ENCODE results near the gene GMDS. TPM values are rescaled to one million over a fixed set of nuclear protein-coding genes. Genes with fewer than 3 reads are reported as not detected.
A peak's percentile ranks its signal among the peaks of the same experiment; 100 is the strongest.
"Not testable (repeated sequence)": the region's sequence is repeated elsewhere in the genome, so short reads cannot be mapped to it uniquely, and the experiment has no call there.

Gene GMDS
- total and polyA plus RNA-seq, 2 experiments from 2014 or later: 6.3 to 17.7 TPM

DNA sequence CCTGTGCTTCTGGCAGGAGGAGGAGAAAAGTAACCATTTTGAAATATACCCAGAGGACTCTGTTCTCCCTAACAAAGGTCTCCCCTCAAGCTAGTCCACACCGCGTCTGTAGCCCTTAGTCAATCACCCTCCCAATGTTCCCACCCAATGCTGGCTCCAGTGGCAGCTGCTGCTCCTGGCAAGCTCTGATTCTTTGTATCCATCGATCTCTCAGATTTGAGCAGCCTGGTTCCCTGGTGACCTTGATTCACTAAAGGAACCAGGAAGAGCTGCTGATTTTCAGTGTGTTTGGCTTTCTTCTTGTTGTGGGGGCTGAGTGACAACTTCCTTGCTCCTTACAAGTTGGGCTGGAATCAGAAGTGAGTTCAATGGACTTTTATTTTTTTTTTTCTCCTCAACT is 567.2 kb downstream of the GMDS start:
- Histone ChIP-seq H3K9me3 (ENCODE audit: low read depth) (no peaks in the 10 kb centered on the region), H3K4me1 (ENCODE audit: low read depth) (no peaks in the 10 kb centered on the region), H3K4me3 (no peak overlapping the region), H3K36me3 (no peaks in the 10 kb centered on the region), H3K27ac (no peak overlapping the region), H3K27me3 (no peaks in the 10 kb centered on the region)
- no peak for DNase-seq (ENCODE audit: low read depth in 1 of 2, low spot score in 1 of 2)
- no peak for TF ChIP-seq CTCF (IDR thresholded peaks at IDR 0.05; ENCODE audit: low read depth, low read length)

DNA sequence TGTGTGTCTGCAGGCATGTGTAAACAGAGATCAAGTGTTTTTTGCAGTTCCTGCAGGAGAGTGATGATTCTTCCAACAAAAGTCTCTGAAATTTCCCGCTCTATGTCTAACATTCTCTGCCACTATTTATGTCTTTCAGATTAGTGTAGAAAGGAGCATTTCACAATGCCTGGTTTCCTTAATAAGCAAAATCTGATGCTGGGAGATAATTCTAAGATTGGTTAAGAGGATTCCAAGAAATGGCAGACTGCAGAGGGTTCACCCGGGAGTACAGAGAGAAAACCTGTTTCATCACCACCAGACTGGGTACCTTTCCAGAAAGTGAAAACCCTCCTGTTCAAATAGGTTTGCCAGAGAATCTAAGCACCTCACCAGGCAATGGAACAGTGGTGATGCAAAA is 573.0 kb downstream of the GMDS start:
- Histone ChIP-seq H3K36me3 (no peaks in the 10 kb centered on the region), H3K4me1 (ENCODE audit: low read depth) (peaks cover 3% of the 10 kb centered on the region), H3K27ac (no peak overlapping the region), H3K27me3 (no peaks in the 10 kb centered on the region), H3K4me3 (no peak overlapping the region), H3K9me3 (ENCODE audit: low read depth) (no peaks in the 10 kb centered on the region)
- no peak for TF ChIP-seq CTCF (IDR thresholded peaks at IDR 0.05; ENCODE audit: low read depth, low read length)
- DNase-seq (ENCODE audit: low read depth in 1 of 2, low spot score in 1 of 2): peak in 1 of 2 donors; percentile 22

- peak in 1 of 2 donors; percentile 40 for DNase-seq (ENCODE audit: low read depth in 1 of 2, low spot score in 1 of 2)
- H3K4me3 ChIP-seq: no peak overlapping the region
- H3K27me3 ChIP-seq: no peaks in the 10 kb centered on the region
- H3K36me3 ChIP-seq: no peaks in the 10 kb centered on the region
- no peaks in the 10 kb centered on the region for H3K9me3 ChIP-seq (ENCODE audit: low read depth)
- TF ChIP-seq CTCF (IDR thresholded peaks at IDR 0.05; ENCODE audit: low read depth, low read length): no peak
- peaks cover 3% of the 10 kb centered on the region for H3K4me1 ChIP-seq (ENCODE audit: low read depth)
- no peak overlapping the region for H3K27ac ChIP-seq
Measured at GRCh38 chr6:1670711-1671462, 574.5 kb downstream of the GMDS start.

- no peak for DNase-seq (ENCODE audit: low read depth in 1 of 2, low spot score in 1 of 2)
- H3K36me3 ChIP-seq: no peaks in the 10 kb centered on the region
- H3K27ac ChIP-seq: no peak overlapping the region
- TF ChIP-seq CTCF (IDR thresholded peaks at IDR 0.05; ENCODE audit: low read depth, low read length): no peak
- no peaks in the 10 kb centered on the region for H3K9me3 ChIP-seq (ENCODE audit: low read depth)
- peaks cover 3% of the 10 kb centered on the region for H3K4me1 ChIP-seq (ENCODE audit: low read depth)
- no peak overlapping the region for H3K4me3 ChIP-seq
- H3K27me3 ChIP-seq: no peaks in the 10 kb centered on the region
Measured at GRCh38 chr6:1669996-1670395, 575.4 kb downstream of the GMDS start.

DNA sequence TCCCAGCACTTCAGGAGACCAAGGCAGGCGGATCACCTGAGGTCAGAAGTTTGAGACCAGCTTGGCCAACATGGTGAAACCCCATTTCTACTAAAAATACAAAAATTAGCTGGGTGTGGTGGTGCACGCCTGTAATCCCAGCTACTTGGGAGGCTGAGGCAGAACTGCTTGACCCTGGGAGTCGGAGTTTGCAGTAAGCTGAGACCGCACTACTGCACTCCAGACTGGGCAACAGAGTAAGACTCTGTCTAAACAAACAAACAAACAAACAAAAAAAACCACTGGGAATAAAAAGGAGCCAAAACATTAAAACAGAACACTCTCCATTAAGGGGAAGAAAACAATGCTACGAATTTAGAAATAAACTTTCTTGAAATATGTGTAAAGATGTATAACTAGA is 576.9 kb downstream of the GMDS start:
- H3K27ac ChIP-seq; H3K9me3 ChIP-seq (ENCODE audit: low read depth); H3K4me3 ChIP-seq; DNase-seq (ENCODE audit: low read depth in 1 of 2, low spot score in 1 of 2); H3K27me3 ChIP-seq; H3K4me1 ChIP-seq (ENCODE audit: low read depth); H3K36me3 ChIP-seq: not testable (repeated sequence)

DNA sequence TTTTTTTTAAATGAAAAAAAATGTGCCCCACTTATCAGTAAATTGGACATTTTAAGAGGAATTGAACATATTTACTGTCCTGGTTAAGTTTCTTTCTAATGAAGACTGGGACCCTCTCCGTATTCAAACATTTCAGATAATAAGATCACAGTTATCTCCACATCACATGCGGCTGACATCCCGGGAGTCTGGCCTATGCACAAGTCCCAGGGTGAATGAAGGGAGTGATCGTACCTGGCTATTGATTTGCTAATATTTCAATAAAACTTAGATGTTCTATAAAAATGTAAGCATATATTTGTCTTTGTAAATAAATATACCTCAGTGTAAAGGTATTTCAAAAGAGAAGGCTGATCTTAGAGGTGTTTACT is 577.6 kb downstream of the GMDS start:
- H3K4me1 ChIP-seq (ENCODE audit: low read depth): peaks cover 3% of the 10 kb centered on the region
- TF ChIP-seq CTCF (IDR thresholded peaks at IDR 0.05; ENCODE audit: low read depth, low read length): no peak
- no peak overlapping the region for H3K27ac ChIP-seq
- no peak for DNase-seq (ENCODE audit: low read depth in 1 of 2, low spot score in 1 of 2)
- no peaks in the 10 kb centered on the region for H3K9me3 ChIP-seq (ENCODE audit: low read depth)
- H3K4me3 ChIP-seq: no peak overlapping the region
- no peaks in the 10 kb centered on the region for H3K27me3 ChIP-seq
- H3K36me3 ChIP-seq: no peaks in the 10 kb centered on the region
